HG03378 (cell line): ENCODE measurements around the gene NTSR1.

ENCODE experiments used
- ATAC-seq: cut with Tn5 transposase; IDR thresholded peaks from one replicate; pipeline ENCODE4 v1.9.1; 2021; ENCODE audit warnings: mild to moderate bottlenecking, moderate library complexity; ENCODE audit not compliant: unreplicated experiment

The NTSR1 gene

GRCh38 chr20:62692801-62693523 lies 15.7 kb upstream of the NTSR1 start:
- ATAC-seq: no peak

- ATAC-seq: no peak
Measured at GRCh38 chr20:62693524-62693922, 15.1 kb upstream of the NTSR1 start.

- ATAC-seq: no peak
Measured at GRCh38 chr20:62694106-62694505, 14.5 kb upstream of the NTSR1 start.

- no peak for ATAC-seq
Measured at GRCh38 chr20:62694868-62695267, 13.8 kb upstream of the NTSR1 start.

GRCh38 chr20:62695448-62696414 lies 12.9 kb upstream of the NTSR1 start:
- ATAC-seq: no peak

- ATAC-seq: no peak
Measured at GRCh38 chr20:62696434-62696957, 12.1 kb upstream of the NTSR1 start.

GRCh38 chr20:62696989-62697388 lies 11.6 kb upstream of the NTSR1 start:
- ATAC-seq: no peak

GRCh38 chr20:62697468-62697912 lies 11.1 kb upstream of the NTSR1 start:
- no peak for ATAC-seq

GRCh38 chr20:62698231-62698630 lies 10.4 kb upstream of the NTSR1 start:
- no peak for ATAC-seq

GRCh38 chr20:62699296-62699695 lies 9.3 kb upstream of the NTSR1 start:
- no peak for ATAC-seq

GRCh38 chr20:62699741-62700140 lies 8.9 kb upstream of the NTSR1 start:
- no peak for ATAC-seq

- ATAC-seq: no peak
Measured at GRCh38 chr20:62700261-62700930, 8.2 kb upstream of the NTSR1 start.

- ATAC-seq: no peak
Measured at GRCh38 chr20:62701161-62702012, 7.2 kb upstream of the NTSR1 start.

- no peak for ATAC-seq
Measured at GRCh38 chr20:62702013-62702300, 6.7 kb upstream of the NTSR1 start.

- no peak for ATAC-seq
Measured at GRCh38 chr20:62702895-62703852, 5.5 kb upstream of the NTSR1 start.

- ATAC-seq: no peak
Measured at GRCh38 chr20:62703853-62704228, 4.8 kb upstream of the NTSR1 start.

GRCh38 chr20:62704341-62704948 lies 4.2 kb upstream of the NTSR1 start:
- ATAC-seq: no peak

- ATAC-seq: no peak
Measured at GRCh38 chr20:62705627-62706026, 3.0 kb upstream of the NTSR1 start.

- ATAC-seq: no peak
Measured at GRCh38 chr20:62706344-62706743, 2.3 kb upstream of the NTSR1 start.
